GM12878 (cell line): ENCODE measurements around the gene SYNCRIP. TPM values are rescaled to one million over a fixed set of nuclear protein-coding genes. Genes with fewer than 3 reads are reported as not detected.

Source experiments
- ATAC-seq: fragments of 200-7000 bp; cut with Tn5 transposase; 3 replicates; pipeline ENCODE4 v1.9.1; 2020; ENCODE audit warnings: mild to moderate bottlenecking, moderate library complexity
- BruUV-seq: library from RNA; stranded (reverse); fragments of 400-500 nt; replicated peaks from 2 replicates; lab custom pipeline; 2021; lab: Mats Ljungman, UMichigan
- CTCF ChIA-PET: fragments of 300-600 bp; sonication (Branson Sonifier 250); formaldehyde crosslinking; extraction: SDS; loops from one replicate; lab custom pipeline; 2021; ENCODE audit warnings: inconsistent platforms; lab: Yijun Ruan, JAX
- POLR2A ChIA-PET: fragments of 350-600 bp; formaldehyde crosslinking; extraction: SDS; loops from one replicate; lab custom pipeline; 2021; ENCODE audit warnings: inconsistent platforms; lab: Charles Lee
- RAD21 ChIA-PET: fragments of 300-600 bp; sonication (Branson Sonifier 250); formaldehyde crosslinking; loops from one replicate; lab custom pipeline; 2023; ENCODE audit warnings: antibody characterized with exemption; ENCODE audit not compliant: unreplicated experiment; lab: Charles Lee
- SMC1A ChIA-PET: fragments of 300-600 bp; sonication (Branson Sonifier 250); formaldehyde crosslinking; loops from one replicate; lab custom pipeline; 2023; ENCODE audit not compliant: unreplicated experiment, uncharacterized antibody; lab: Charles Lee
- DNase-seq: peaks from one replicate; pipeline ENCODE4 v3.0.0-alpha.2; 2011; ENCODE audit warnings: low read depth, low spot score
- FAIRE-seq: peaks from 3 replicates; lab custom pipeline; 2011; peaks lifted over from hg19 to GRCh38; lab: Jason Lieb, UNC
- H2AFZ ChIP-seq: 2 replicates; pipeline ENCODE4 v1.6.0; 2011; ENCODE audit warnings: low read depth, low read length, control low read depth; ENCODE audit not compliant: control insufficient read depth
- H3K27ac ChIP-seq: 2 replicates; pipeline ENCODE4 v1.5.1; 2011; ENCODE audit warnings: control low read depth; ENCODE audit not compliant: control insufficient read depth, insufficient read depth
- H3K27me3 ChIP-seq, 2 experiments: replicated peaks in 1 of 2; 2 replicates each; pipeline versions ENCODE4 v1.6.0 to v1.6.1; 2011; ENCODE audit warnings: low read length in 1 of 2; ENCODE audit not compliant: control insufficient read depth in 2 of 2, insufficient read depth in 2 of 2
- H3K36me3 ChIP-seq, 2 experiments: 2 replicates each; pipeline ENCODE4 v1.5.1; 2011; ENCODE audit warnings: low read length in 1 of 2; ENCODE audit not compliant: control insufficient read depth in 2 of 2, insufficient read depth in 2 of 2
- H3K4me1 ChIP-seq: 2 replicates; pipeline ENCODE4 v1.6.1; 2011; ENCODE audit warnings: mild to moderate bottlenecking, low read length, moderate library complexity, mixed read lengths; ENCODE audit not compliant: control insufficient read depth, insufficient read depth
- H3K4me2 ChIP-seq: 2 replicates; pipeline ENCODE4 v1.6.0; 2011; ENCODE audit warnings: control low read depth; ENCODE audit not compliant: control insufficient read depth, insufficient read depth
- H3K4me3 ChIP-seq: fragments of 200-600 bp; sonication (generic); 2 replicates; pipeline ENCODE4 v1.5.1; 2016
- H3K79me2 ChIP-seq: 2 replicates; pipeline ENCODE4 v1.6.0; 2011; ENCODE audit warnings: low read length; ENCODE audit not compliant: control insufficient read depth, insufficient read depth
- H3K9ac ChIP-seq: 2 replicates; pipeline ENCODE4 v1.8.0; 2011; ENCODE audit warnings: low read length, control low read depth, mixed read lengths; ENCODE audit not compliant: control insufficient read depth, insufficient read depth
- H3K9me3 ChIP-seq: replicated peaks from 3 replicates; pipeline ENCODE4 v1.5.1; 2011; ENCODE audit warnings: mild to moderate bottlenecking, low read length; ENCODE audit not compliant: control insufficient read depth, insufficient read depth
- H4K20me1 ChIP-seq: 2 replicates; pipeline ENCODE4 v1.6.0; 2011; ENCODE audit not compliant: control insufficient read depth, insufficient read depth
- ATF3 ChIP-seq: IDR thresholded peaks from 2 replicates; pipeline ENCODE4 v1.6.1; 2011; ENCODE audit warnings: low read depth, mild to moderate bottlenecking, low read length, moderate library complexity, borderline replicate concordance; ENCODE audit errors: extremely low read depth
- CBX3 ChIP-seq: fragments of 200-600 bp; sonication (generic); IDR thresholded peaks from 2 replicates; pipeline ENCODE4 v1.6.1; 2016; ENCODE audit warnings: low read depth, borderline replicate concordance
- CHD2 ChIP-seq: IDR thresholded peaks from 2 replicates; pipeline ENCODE4 v1.6.1; 2011; ENCODE audit warnings: low read depth, low read length, improper control_type of control experiment, borderline replicate concordance
- CTCF ChIP-seq, 3 experiments: IDR thresholded peaks in 2 of 3; conservative IDR thresholded peaks in 1 of 3; 2 replicates each; pipeline ENCODE4 v1.5.1; 2011; ENCODE audit warnings: low read depth in 3 of 3, low read length in 3 of 3, mild to moderate bottlenecking in 3 of 3, control low read depth in 2 of 3, moderate library complexity in 2 of 3, inconsistent platforms in 1 of 3, mixed read lengths in 1 of 3; ENCODE audit not compliant: control insufficient read depth in 2 of 3, insufficient read depth in 1 of 3; ENCODE audit errors: extremely low read depth in 1 of 3
- EED ChIP-seq: sonication (generic); IDR thresholded peaks from 2 replicates; pipeline ENCODE4 v1.6.1; 2016; ENCODE audit warnings: antibody characterized with exemption, low read depth
- JUNB ChIP-seq: IDR thresholded peaks from 2 replicates; pipeline ENCODE4 v1.6.1; 2016; ENCODE audit warnings: antibody characterized with exemption, mild to moderate bottlenecking
- KDM1A ChIP-seq: fragments of 200-600 bp; sonication (generic); IDR thresholded peaks from 2 replicates; pipeline ENCODE4 v1.6.1; 2016; ENCODE audit warnings: borderline replicate concordance
- POLR2AphosphoS2 ChIP-seq: IDR thresholded peaks from 2 replicates; pipeline ENCODE4 v1.6.1; 2011; ENCODE audit warnings: low read depth, mild to moderate bottlenecking, low read length, improper control_type of control experiment, moderate library complexity
- RELA ChIP-seq: fragments of 450-650 bp; IDR thresholded peaks from 2 replicates; pipeline ENCODE4 v1.8.0; 2014; ENCODE audit warnings: borderline replicate concordance; ENCODE audit not compliant: partially characterized antibody
- SIN3A ChIP-seq: IDR thresholded peaks from 2 replicates; pipeline ENCODE4 v1.6.1; 2012; ENCODE audit warnings: low read depth, low read length, improper control_type of control experiment
- SPI1 ChIP-seq: IDR thresholded peaks from 2 replicates; pipeline ENCODE4 v1.6.1; 2011; ENCODE audit warnings: low read depth, mild to moderate bottlenecking, low read length, moderate library complexity, borderline replicate concordance; ENCODE audit not compliant: insufficient read depth
- SRF ChIP-seq, 2 experiments: IDR thresholded peaks; 2 replicates each; pipeline ENCODE4 v1.6.1; 2011; ENCODE audit warnings: low read depth in 2 of 2, low read length in 2 of 2, mild to moderate bottlenecking in 1 of 2, moderate library complexity in 1 of 2
- WGBS: methylation state at CpG from one replicate; pipeline ENCODE4 v1.1.6; 2016; ENCODE audit warnings: low lambda C conversion rate; ENCODE audit not compliant: insufficient replicate concordance, insufficient coverage; ENCODE audit errors: missing lambda C conversion rate; 5-methylcytosine and 5-hydroxymethylcytosine counted together
- in situ Hi-C: fragments of 300-500 bp; cut with MboI; formaldehyde crosslinking; loops from 9 replicates; pipeline ENCODE4 v1.14.3; 2018; ENCODE audit warnings: mixed read lengths
- intact Hi-C: fragments of 100-400 bp; cut with micrococcal nuclease; formaldehyde crosslinking; loops from one replicate; pipeline ENCODE4 v1.14.2; 2022; ENCODE audit not compliant: unreplicated experiment
- polyA plus RNA-seq, 11 experiments: library from polyadenylated mRNA; depleted of rRNA in 4 of 11; unstranded in 6 of 11; stranded (reverse) in 5 of 11; fragments of >200 nt; fragmentation: Nextera tagmentation in 4 of 11; fragmentation: Illumina TruSeq in 1 of 11; extraction: Ambion mirVana in 4 of 11; extraction: Trizol in 1 of 11; gene quantifications; 1 replicate in 1 of 11; 2 replicates in 10 of 11; pipeline versions ENCODE4 v1.2.1 to v1.2.3, GENCODE V29; 2011 to 2016; ENCODE audit warnings: inconsistent platforms in 2 of 11, missing spikeins in 2 of 11, low read depth in 1 of 11
- total RNA-seq, 4 experiments: library from RNA; depleted of rRNA in 3 of 4; stranded (reverse); fragments of >200 nt in 3 of 4; fragmentation: Illumina TruSeq in 1 of 4; extraction: Trizol in 1 of 4; gene quantifications; 2 replicates each; pipeline versions ENCODE4 v1.2.1 to v1.2.3, GENCODE V29; 2013 to 2021
- TF ChIP-seq, protein P1 (sequence below): IDR thresholded peaks from 2 replicates; pipeline ENCODE4 v1.6.1; 2012; ENCODE audit warnings: low read length, inconsistent platforms

Gene SYNCRIP
- total and polyA plus RNA-seq, 10 of the 15 experiments (the other 5 are each of a cell fraction or from before 2014, with no cell fraction given): 28.4 to 255 (median 131) TPM

- H3K9ac ChIP-seq: no peak overlapping the region
- H3K36me3 ChIP-seq: peaks cover 0 to 6% of the 10 kb centered on the region in 2 experiments; a peak in 3 of 4 replicates
- H4K20me1 ChIP-seq: no peaks in the 10 kb centered on the region
- no peaks in the 10 kb centered on the region for H3K4me1 ChIP-seq
- H3K27me3 ChIP-seq: no peaks in the 10 kb centered on the region
- ATAC-seq (no peak), FAIRE-seq (no peak), DNase-seq (no peak)
- in situ Hi-C loops (no loop called here), intact Hi-C loops (no loop called here)
- TF ChIP-seq SIN3A (no peak), CHD2 (no peak), POLR2AphosphoS2 (no peak), SRF (IDR thresholded peaks at IDR 0.05; ENCODE audit: low read depth in 2 of 2, low read length in 2 of 2) (no peak), ATF3 (no peak), SPI1 (no peak), RELA (no peak), CTCF (IDR thresholded peaks at IDR 0.05 in 2 of 3, conservative IDR thresholded peaks at IDR 0.05 in 1 of 3; ENCODE audit: control insufficient read depth in 2 of 3, extremely low read depth in 1 of 3, insufficient read depth in 1 of 3, low read depth in 3 of 3, low read length in 3 of 3) (no peak), KDM1A (no peak), CBX3 (no peak), EED (no peak), JUNB (no peak)
- TF ChIP-seq, protein P1, sequence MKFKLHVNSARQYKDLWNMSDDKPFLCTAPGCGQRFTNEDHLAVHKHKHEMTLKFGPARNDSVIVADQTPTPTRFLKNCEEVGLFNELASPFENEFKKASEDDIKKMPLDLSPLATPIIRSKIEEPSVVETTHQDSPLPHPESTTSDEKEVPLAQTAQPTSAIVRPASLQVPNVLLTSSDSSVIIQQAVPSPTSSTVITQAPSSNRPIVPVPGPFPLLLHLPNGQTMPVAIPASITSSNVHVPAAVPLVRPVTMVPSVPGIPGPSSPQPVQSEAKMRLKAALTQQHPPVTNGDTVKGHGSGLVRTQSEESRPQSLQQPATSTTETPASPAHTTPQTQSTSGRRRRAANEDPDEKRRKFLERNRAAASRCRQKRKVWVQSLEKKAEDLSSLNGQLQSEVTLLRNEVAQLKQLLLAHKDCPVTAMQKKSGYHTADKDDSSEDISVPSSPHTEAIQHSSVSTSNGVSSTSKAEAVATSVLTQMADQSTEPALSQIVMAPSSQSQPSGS: no peak
- ChIA-PET POLR2A (no interaction called here), SMC1A (interaction anchor here (0.9 to 1.1 kb wide), 2 partner anchors 12 to 44 kb away, joined by 3 to 4 read pairs; no protein-coding TSS in a partner anchor), CTCF (no interaction called here), RAD21 (no interaction called here)
- no TSS peak for BruUV-seq
- H3K27ac ChIP-seq: no peak overlapping the region
- H3K4me2 ChIP-seq: no peak overlapping the region
- H3K4me3 ChIP-seq: no peak overlapping the region
- H3K79me2 ChIP-seq: peaks cover 12% of the 10 kb centered on the region
- H3K9me3 ChIP-seq: no peaks in the 10 kb centered on the region
- WGBS: 100% methylated on average over 2 of the region's 2 CpGs
- H2AFZ ChIP-seq: no peak overlapping the region
These were observed 66.2 kb downstream of the SYNCRIP start for GRCh38 chr6:85576476-85576875.
